ENCODE data around the gene TSPEAR.

DNA sequence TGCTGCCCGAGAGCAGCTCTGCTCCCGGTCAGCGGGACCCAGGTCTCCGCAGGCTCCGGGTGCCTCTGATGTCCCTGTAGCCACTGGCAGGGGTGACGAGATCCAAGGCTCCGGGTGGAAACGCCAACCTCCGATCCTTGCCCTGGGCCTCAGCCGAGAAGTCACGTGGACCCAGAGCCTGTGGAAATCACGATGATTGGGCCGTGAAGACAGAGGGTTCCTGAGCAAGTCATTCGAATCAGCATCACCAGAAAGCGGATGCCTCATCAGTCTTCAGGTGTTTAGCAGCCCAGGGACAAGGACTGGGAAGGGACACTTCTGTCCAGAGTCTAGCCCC is 243.5 kb downstream of the TSPEAR start:
- TF ChIP-seq, protein P1, sequence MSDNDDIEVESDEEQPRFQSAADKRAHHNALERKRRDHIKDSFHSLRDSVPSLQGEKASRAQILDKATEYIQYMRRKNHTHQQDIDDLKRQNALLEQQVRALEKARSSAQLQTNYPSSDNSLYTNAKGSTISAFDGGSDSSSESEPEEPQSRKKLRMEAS (CRISPR knock-in tag; IDR thresholded peaks at IDR 0.05): no peak
- TF ChIP-seq TP53 (CRISPR knock-in tag; IDR thresholded peaks at IDR 0.05): no peak
